ENCODE data around the gene UGT2A1.
"Not testable (repeated sequence)": the region's sequence is repeated elsewhere in the genome, so short reads cannot be mapped to it uniquely, and the experiment has no call there.

Gene UGT2A1

GRCh38 chr4:69661130-69661803 is 8.2 kb upstream of the UGT2A1 start:
- not testable (repeated sequence) for H3K27ac ChIP-seq (ENCODE audit: low read length, poor library complexity, severe bottlenecking); H3K18ac ChIP-seq (ENCODE audit: low read depth in 1 of 2, low read length in 2 of 2); H3K9ac ChIP-seq (ENCODE audit: low read length); H3K4me1 ChIP-seq (ENCODE audit: control insufficient read depth, insufficient read depth, low read depth, low read length); H2AK5ac ChIP-seq (ENCODE audit: low read length, severe bottlenecking); DNase-seq; H3K79me1 ChIP-seq (replicated peaks; ENCODE audit: low read length, poor library complexity, severe bottlenecking); H3K9me3 ChIP-seq (ENCODE audit: control insufficient read depth, low read length); H2BK5ac ChIP-seq (ENCODE audit: low read depth, low read length, poor library complexity, severe bottlenecking); H3K4me3 ChIP-seq (ENCODE audit: insufficient read depth in 1 of 2, low read depth in 1 of 2, low read length in 2 of 2); H3K4ac ChIP-seq (ENCODE audit: low read depth in 1 of 2, low read length in 2 of 2); H4K8ac ChIP-seq (ENCODE audit: low read length); H2BK12ac ChIP-seq (ENCODE audit: low read length in 2 of 2); H3K23ac ChIP-seq (ENCODE audit: low read length in 2 of 2); H2BK120ac ChIP-seq (ENCODE audit: low read depth, low read length); H2BK15ac ChIP-seq (ENCODE audit: low read depth, poor library complexity, severe bottlenecking); H4K91ac ChIP-seq (ENCODE audit: low read length); H2AFZ ChIP-seq (ENCODE audit: low read depth, low read length); H3K14ac ChIP-seq (ENCODE audit: low read length in 2 of 2); H3K4me2 ChIP-seq (ENCODE audit: low read length, poor library complexity, severe bottlenecking); H3K36me3 ChIP-seq (ENCODE audit: control insufficient read depth in 1 of 2, insufficient read depth in 2 of 2, low read depth in 1 of 2, low read length in 2 of 2); H3K27me3 ChIP-seq (ENCODE audit: control insufficient read depth in 1 of 2, insufficient read depth in 1 of 2, low read length in 2 of 2)
- WGBS = 61% methylated on average over 3 of the region's 4 CpGs

- no peak for DNase-seq
- WGBS = 84% methylated on average over 12 of the region's 12 CpGs
Measured at GRCh38 chr4:69658133-69658532, 5.1 kb upstream of the UGT2A1 start.

GRCh38 chr4:69656653-69657158 is 3.7 kb upstream of the UGT2A1 start:
- H3K27me3 ChIP-seq (ENCODE audit: control insufficient read depth in 1 of 2, insufficient read depth in 1 of 2, low read length in 2 of 2) = no peaks in the 10 kb centered on the region
- no peak overlapping the region for H2BK120ac ChIP-seq (ENCODE audit: low read depth, low read length)
- no peak overlapping the region for H3K14ac ChIP-seq (ENCODE audit: low read length in 2 of 2)
- no peak overlapping the region for H3K4me3 ChIP-seq (ENCODE audit: insufficient read depth in 1 of 2, low read depth in 1 of 2, low read length in 2 of 2)
- no peak overlapping the region for H4K8ac ChIP-seq (ENCODE audit: low read length)
- H2BK12ac ChIP-seq (ENCODE audit: low read length in 2 of 2) = no peak overlapping the region
- H3K9ac ChIP-seq (ENCODE audit: low read length) = no peak overlapping the region
- H4K91ac ChIP-seq (ENCODE audit: low read length) = no peak overlapping the region
- no peak overlapping the region for H2AFZ ChIP-seq (ENCODE audit: low read depth, low read length)
- H2BK15ac ChIP-seq (ENCODE audit: low read depth, poor library complexity, severe bottlenecking) = no peak overlapping the region
- H3K9me3 ChIP-seq (ENCODE audit: control insufficient read depth, low read length) = no peaks in the 10 kb centered on the region
- no peak overlapping the region for H2AK5ac ChIP-seq (ENCODE audit: low read length, severe bottlenecking)
- H3K4me2 ChIP-seq (ENCODE audit: low read length, poor library complexity, severe bottlenecking) = no peak overlapping the region
- no peak overlapping the region for H3K4ac ChIP-seq (ENCODE audit: low read depth in 1 of 2, low read length in 2 of 2)
- H3K36me3 ChIP-seq (ENCODE audit: control insufficient read depth in 1 of 2, insufficient read depth in 2 of 2, low read depth in 1 of 2, low read length in 2 of 2) = no peaks in the 10 kb centered on the region
- no peak overlapping the region for H2BK5ac ChIP-seq (ENCODE audit: low read depth, low read length, poor library complexity, severe bottlenecking)
- H3K23ac ChIP-seq (ENCODE audit: low read length in 2 of 2) = no peak overlapping the region
- H3K79me1 ChIP-seq (replicated peaks; ENCODE audit: low read length, poor library complexity, severe bottlenecking) = no peaks in the 10 kb centered on the region
- DNase-seq = no peak
- H3K18ac ChIP-seq (ENCODE audit: low read depth in 1 of 2, low read length in 2 of 2) = no peak overlapping the region
- WGBS = 69% methylated on average over 6 of the region's 6 CpGs
- no peak overlapping the region for H3K27ac ChIP-seq (ENCODE audit: low read length, poor library complexity, severe bottlenecking)
- H3K4me1 ChIP-seq (ENCODE audit: control insufficient read depth, insufficient read depth, low read depth, low read length) = no peaks in the 10 kb centered on the region

More at GRCh38 chr4:69658133-69658532, 5.1 kb upstream of the UGT2A1 start:
- no peak overlapping the region for H3K4me2 ChIP-seq (ENCODE audit: low read length, poor library complexity, severe bottlenecking)
- no peak overlapping the region for H2BK120ac ChIP-seq (ENCODE audit: low read depth, low read length)
- H3K4me1 ChIP-seq (ENCODE audit: control insufficient read depth, insufficient read depth, low read depth, low read length) = no peaks in the 10 kb centered on the region
- no peak overlapping the region for H2BK15ac ChIP-seq (ENCODE audit: low read depth, poor library complexity, severe bottlenecking)
- H3K14ac ChIP-seq (ENCODE audit: low read length in 2 of 2) = no peak overlapping the region
- H4K8ac ChIP-seq (ENCODE audit: low read length) = no peak overlapping the region
- H3K27me3 ChIP-seq (ENCODE audit: control insufficient read depth in 1 of 2, insufficient read depth in 1 of 2, low read length in 2 of 2) = no peaks in the 10 kb centered on the region
- H3K9me3 ChIP-seq (ENCODE audit: control insufficient read depth, low read length) = no peaks in the 10 kb centered on the region
- H3K4me3 ChIP-seq (ENCODE audit: insufficient read depth in 1 of 2, low read depth in 1 of 2, low read length in 2 of 2) = no peak overlapping the region
- H2AK5ac ChIP-seq (ENCODE audit: low read length, severe bottlenecking) = no peak overlapping the region
- no peaks in the 10 kb centered on the region for H3K36me3 ChIP-seq (ENCODE audit: control insufficient read depth in 1 of 2, insufficient read depth in 2 of 2, low read depth in 1 of 2, low read length in 2 of 2)
- H4K91ac ChIP-seq (ENCODE audit: low read length) = no peak overlapping the region
- no peak overlapping the region for H3K4ac ChIP-seq (ENCODE audit: low read depth in 1 of 2, low read length in 2 of 2)
- H3K9ac ChIP-seq (ENCODE audit: low read length) = no peak overlapping the region
- no peaks in the 10 kb centered on the region for H3K79me1 ChIP-seq (replicated peaks; ENCODE audit: low read length, poor library complexity, severe bottlenecking)
- H3K27ac ChIP-seq (ENCODE audit: low read length, poor library complexity, severe bottlenecking) = no peak overlapping the region
- H3K18ac ChIP-seq (ENCODE audit: low read depth in 1 of 2, low read length in 2 of 2) = no peak overlapping the region
- no peak overlapping the region for H2AFZ ChIP-seq (ENCODE audit: low read depth, low read length)
- H3K23ac ChIP-seq (ENCODE audit: low read length in 2 of 2) = no peak overlapping the region
- no peak overlapping the region for H2BK12ac ChIP-seq (ENCODE audit: low read length in 2 of 2)
- no peak overlapping the region for H2BK5ac ChIP-seq (ENCODE audit: low read depth, low read length, poor library complexity, severe bottlenecking)

GRCh38 chr4:69650872-69651271 is 2.2 kb downstream of the UGT2A1 start:
- Histone ChIP-seq H3K18ac (ENCODE audit: low read depth in 1 of 2, low read length in 2 of 2) (no peak overlapping the region), H3K14ac (ENCODE audit: low read length in 2 of 2) (no peak overlapping the region), H2BK15ac (ENCODE audit: low read depth, poor library complexity, severe bottlenecking) (no peak overlapping the region), H3K4ac (ENCODE audit: low read depth in 1 of 2, low read length in 2 of 2) (no peak overlapping the region), H2BK120ac (ENCODE audit: low read depth, low read length) (no peak overlapping the region), H2AFZ (ENCODE audit: low read depth, low read length) (no peak overlapping the region), H2BK12ac (ENCODE audit: low read length in 2 of 2) (no peak overlapping the region), H3K9me3 (ENCODE audit: control insufficient read depth, low read length) (no peaks in the 10 kb centered on the region), H4K91ac (ENCODE audit: low read length) (no peak overlapping the region), H2BK5ac (ENCODE audit: low read depth, low read length, poor library complexity, severe bottlenecking) (no peak overlapping the region), H3K4me2 (ENCODE audit: low read length, poor library complexity, severe bottlenecking) (no peak overlapping the region), H3K9ac (ENCODE audit: low read length) (no peak overlapping the region), H3K79me1 (replicated peaks; ENCODE audit: low read length, poor library complexity, severe bottlenecking) (no peaks in the 10 kb centered on the region), H4K8ac (ENCODE audit: low read length) (no peak overlapping the region), H3K36me3 (ENCODE audit: control insufficient read depth in 1 of 2, insufficient read depth in 2 of 2, low read depth in 1 of 2, low read length in 2 of 2) (no peaks in the 10 kb centered on the region), H3K27me3 (ENCODE audit: control insufficient read depth in 1 of 2, insufficient read depth in 1 of 2, low read length in 2 of 2) (no peaks in the 10 kb centered on the region), H3K4me1 (ENCODE audit: control insufficient read depth, insufficient read depth, low read depth, low read length) (no peaks in the 10 kb centered on the region), H2AK5ac (ENCODE audit: low read length, severe bottlenecking) (no peak overlapping the region), H3K23ac (ENCODE audit: low read length in 2 of 2) (no peak overlapping the region), H3K27ac (ENCODE audit: low read length, poor library complexity, severe bottlenecking) (no peak overlapping the region), H3K4me3 (ENCODE audit: insufficient read depth in 1 of 2, low read depth in 1 of 2, low read length in 2 of 2) (no peak overlapping the region)
- no peak for DNase-seq
- 25% methylated on average over 1 of the region's 3 CpGs for WGBS
